ENCODE measurements around the gene TESK2. TPM values are rescaled to one million over a fixed set of nuclear protein-coding genes. Genes with fewer than 3 reads are reported as not detected.

The TESK2 gene
- total and polyA plus RNA-seq, 2 of the 13 experiments (the other 11 are each of a cell fraction or from before 2014, with no cell fraction given): 5.5 to 9.6 TPM

DNA sequence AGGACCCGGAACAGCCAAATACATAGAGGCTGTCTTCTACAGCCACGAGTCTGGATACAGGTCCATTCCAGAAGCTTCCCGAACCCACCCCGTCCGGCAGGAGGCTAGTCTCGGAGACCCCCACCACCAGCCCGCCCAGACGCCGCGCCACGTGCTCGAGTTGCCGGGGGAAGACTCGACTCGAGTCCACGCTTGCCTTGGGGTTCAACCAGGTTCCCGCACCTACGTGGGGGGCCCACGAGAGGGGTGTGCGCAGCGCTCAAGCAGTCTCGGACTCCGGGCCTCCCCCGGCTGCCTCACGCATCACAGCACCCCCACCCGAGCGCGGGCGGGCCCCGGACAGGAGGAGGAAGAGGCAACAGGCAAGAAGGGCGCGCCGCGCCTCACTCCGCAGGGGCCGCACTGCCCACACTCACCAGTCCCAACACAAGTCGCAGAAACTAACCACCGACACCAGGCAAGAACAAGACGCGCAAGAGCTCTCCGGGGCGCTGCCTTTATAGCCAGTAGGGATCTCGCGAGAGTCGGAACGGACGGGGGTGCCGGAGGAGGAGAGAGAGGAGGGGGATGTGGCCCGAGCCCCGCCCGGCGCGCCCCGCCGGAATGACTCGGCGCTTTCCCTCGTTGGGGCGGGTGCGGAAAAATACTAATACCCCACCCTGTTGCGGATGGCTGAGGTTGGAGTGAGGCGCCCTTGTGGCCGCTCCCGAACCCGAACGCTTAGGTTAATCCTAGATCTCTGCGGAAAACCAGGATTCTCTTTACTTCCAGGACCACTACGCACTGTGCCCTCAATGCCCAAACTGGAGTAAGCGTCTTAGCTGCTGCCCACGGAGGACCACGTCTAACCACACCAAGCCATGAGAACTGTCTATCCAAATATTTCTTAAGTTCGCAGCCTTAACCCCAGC, 30.7 kb upstream of the TESK2 start, which contains the start of gene PRDX1 (continued):
- no peak for TF ChIP-seq SIN3B (IDR thresholded peaks at IDR 0.05; ENCODE audit: low read length)
- no peak for TF ChIP-seq ZNF30 (CRISPR knock-in tag; IDR thresholded peaks at IDR 0.05)
- no peak for TF ChIP-seq ZNF496 (CRISPR knock-in tag; IDR thresholded peaks at IDR 0.05; ENCODE audit: insufficient replicate concordance)
- peak; percentile 97 for TF ChIP-seq ARHGAP35 (CRISPR knock-in tag; IDR thresholded peaks at IDR 0.05; ENCODE audit: borderline replicate concordance)
- TF ChIP-seq KDM6A (CRISPR knock-in tag; IDR thresholded peaks at IDR 0.05; ENCODE audit: low read depth): peak; percentile 36; the same call in 1 of the 2 replicates
- TF ChIP-seq SRSF1 (optimal IDR thresholded peaks at IDR 0.05; ENCODE audit: low read depth, low read length): no peak
- TF ChIP-seq TEAD3 (CRISPR knock-in tag; optimal IDR thresholded peaks at IDR 0.05; ENCODE audit: borderline replicate concordance): peak; percentile 78
- TF ChIP-seq, protein P1, sequence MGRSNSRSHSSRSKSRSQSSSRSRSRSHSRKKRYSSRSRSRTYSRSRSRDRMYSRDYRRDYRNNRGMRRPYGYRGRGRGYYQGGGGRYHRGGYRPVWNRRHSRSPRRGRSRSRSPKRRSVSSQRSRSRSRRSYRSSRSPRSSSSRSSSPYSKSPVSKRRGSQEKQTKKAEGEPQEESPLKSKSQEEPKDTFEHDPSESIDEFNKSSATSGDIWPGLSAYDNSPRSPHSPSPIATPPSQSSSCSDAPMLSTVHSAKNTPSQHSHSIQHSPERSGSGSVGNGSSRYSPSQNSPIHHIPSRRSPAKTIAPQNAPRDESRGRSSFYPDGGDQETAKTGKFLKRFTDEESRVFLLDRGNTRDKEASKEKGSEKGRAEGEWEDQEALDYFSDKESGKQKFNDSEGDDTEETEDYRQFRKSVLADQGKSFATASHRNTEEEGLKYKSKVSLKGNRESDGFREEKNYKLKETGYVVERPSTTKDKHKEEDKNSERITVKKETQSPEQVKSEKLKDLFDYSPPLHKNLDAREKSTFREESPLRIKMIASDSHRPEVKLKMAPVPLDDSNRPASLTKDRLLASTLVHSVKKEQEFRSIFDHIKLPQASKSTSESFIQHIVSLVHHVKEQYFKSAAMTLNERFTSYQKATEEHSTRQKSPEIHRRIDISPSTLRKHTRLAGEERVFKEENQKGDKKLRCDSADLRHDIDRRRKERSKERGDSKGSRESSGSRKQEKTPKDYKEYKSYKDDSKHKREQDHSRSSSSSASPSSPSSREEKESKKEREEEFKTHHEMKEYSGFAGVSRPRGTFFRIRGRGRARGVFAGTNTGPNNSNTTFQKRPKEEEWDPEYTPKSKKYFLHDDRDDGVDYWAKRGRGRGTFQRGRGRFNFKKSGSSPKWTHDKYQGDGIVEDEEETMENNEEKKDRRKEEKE (IDR thresholded peaks at IDR 0.05): no peak
- peak; percentile 91 for TF ChIP-seq ZNF230 (CRISPR knock-in tag; IDR thresholded peaks at IDR 0.05)
- TF ChIP-seq CC2D1A (CRISPR knock-in tag; IDR thresholded peaks at IDR 0.05): no peak
- TF ChIP-seq SMARCC2 (IDR thresholded peaks at IDR 0.05): no peak; the same call in 1 of the 2 replicates
- TF ChIP-seq YEATS4 (CRISPR knock-in tag; IDR thresholded peaks at IDR 0.05; ENCODE audit: borderline replicate concordance): peak; percentile 94
- TF ChIP-seq, protein P2, sequence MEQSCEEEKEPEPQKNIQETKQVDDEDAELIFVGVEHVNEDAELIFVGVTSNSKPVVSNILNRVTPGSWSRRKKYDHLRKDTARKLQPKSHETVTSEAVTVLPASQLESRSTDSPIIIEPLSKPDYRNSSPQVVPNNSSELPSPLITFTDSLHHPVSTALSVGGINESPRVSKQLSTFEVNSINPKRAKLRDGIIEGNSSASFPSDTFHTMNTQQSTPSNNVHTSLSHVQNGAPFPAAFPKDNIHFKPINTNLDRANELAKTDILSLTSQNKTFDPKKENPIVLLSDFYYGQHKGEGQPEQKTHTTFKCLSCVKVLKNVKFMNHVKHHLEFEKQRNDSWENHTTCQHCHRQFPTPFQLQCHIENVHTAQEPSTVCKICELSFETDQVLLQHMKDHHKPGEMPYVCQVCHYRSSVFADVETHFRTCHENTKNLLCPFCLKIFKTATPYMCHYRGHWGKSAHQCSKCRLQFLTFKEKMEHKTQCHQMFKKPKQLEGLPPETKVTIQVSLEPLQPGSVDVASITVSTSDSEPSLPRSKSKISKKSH (CRISPR knock-in tag; IDR thresholded peaks at IDR 0.05; ENCODE audit: borderline replicate concordance): peak; percentile 92
- TF ChIP-seq HNRNPL (IDR thresholded peaks at IDR 0.05; ENCODE audit: low read depth, low read length): peak; percentile 74
- TF ChIP-seq, protein P3, sequence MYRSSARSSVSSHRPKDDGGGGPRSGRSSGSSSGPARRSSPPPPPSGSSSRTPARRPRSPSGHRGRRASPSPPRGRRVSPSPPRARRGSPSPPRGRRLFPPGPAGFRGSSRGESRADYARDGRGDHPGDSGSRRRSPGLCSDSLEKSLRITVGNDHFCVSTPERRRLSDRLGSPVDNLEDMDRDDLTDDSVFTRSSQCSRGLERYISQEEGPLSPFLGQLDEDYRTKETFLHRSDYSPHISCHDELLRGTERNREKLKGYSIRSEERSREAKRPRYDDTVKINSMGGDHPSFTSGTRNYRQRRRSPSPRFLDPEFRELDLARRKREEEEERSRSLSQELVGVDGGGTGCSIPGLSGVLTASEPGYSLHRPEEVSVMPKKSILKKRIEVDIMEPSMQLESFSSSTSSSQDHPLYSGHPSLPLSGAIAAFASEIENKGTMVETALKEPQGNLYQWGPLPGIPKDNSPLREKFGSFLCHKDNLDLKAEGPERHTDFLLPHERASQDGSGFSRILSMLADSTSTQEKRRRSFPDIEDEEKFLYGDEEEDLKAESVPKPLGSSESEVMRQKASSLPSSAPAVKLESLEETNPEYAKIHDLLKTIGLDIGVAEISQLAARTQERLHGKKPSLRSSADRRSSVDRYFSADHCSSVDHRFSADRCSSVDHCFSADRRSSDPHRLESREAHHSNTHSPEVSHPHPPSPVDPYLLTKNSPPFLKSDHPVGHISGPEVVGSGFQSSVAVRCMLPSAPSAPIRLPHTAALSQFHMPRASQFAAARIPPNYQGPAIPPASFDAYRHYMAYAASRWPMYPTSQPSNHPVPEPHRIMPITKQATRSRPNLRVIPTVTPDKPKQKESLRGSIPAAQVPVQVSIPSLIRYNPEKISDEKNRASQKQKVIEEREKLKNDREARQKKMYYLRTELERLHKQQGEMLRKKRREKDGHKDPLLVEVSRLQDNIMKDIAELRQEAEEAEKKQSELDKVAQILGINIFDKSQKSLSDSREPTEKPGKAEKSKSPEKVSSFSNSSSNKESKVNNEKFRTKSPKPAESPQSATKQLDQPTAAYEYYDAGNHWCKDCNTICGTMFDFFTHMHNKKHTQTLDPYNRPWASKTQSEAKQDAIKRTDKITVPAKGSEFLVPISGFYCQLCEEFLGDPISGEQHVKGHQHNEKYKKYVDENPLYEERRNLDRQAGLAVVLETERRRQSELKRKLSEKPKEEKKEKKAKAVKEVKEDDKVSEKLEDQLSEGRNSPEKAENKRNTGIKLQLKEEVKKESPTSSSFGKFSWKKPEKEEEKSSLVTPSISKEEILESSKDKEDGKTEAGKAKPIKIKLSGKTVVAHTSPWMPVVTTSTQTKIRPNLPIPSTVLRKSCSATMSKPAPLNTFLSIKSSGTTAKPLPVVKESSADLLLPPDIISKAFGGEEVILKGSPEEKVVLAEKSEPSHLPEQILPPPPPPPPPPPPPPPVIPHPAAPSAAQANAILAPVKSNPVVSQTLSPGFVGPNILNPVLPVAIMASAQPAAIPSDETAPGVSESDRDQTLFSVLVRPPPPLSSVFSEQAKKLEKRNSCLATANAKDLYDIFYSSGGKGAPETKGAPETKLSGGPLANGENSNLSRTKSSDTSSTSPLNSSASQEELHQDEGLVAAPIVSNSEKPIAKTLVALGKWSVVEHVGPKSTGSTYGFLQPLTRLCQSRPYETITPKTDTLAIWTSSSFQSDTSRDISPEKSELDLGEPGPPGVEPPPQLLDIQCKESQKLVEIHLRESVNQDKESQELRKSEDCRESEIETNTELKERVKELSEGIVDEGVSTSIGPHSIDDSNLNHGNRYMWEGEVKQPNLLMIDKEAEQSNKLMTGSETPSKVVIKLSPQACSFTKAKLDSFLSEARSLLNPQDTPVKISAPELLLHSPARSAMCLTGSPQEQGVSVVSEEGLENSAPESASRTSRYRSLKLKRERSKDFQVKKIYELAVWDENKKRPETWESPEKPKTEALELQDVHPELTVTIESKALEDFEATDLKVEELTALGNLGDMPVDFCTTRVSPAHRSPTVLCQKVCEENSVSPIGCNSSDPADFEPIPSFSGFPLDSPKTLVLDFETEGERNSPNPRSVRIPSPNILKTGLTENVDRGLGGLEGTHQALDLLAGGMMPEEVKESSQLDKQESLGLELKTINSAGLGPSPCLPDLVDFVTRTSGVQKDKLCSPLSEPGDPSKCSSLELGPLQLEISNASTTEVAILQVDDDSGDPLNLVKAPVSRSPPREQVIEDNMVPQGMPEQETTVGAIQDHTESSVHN (CRISPR knock-in tag; IDR thresholded peaks at IDR 0.05): no peak
